ENCODE data around the gene PADI3.

The PADI3 gene

DNA sequence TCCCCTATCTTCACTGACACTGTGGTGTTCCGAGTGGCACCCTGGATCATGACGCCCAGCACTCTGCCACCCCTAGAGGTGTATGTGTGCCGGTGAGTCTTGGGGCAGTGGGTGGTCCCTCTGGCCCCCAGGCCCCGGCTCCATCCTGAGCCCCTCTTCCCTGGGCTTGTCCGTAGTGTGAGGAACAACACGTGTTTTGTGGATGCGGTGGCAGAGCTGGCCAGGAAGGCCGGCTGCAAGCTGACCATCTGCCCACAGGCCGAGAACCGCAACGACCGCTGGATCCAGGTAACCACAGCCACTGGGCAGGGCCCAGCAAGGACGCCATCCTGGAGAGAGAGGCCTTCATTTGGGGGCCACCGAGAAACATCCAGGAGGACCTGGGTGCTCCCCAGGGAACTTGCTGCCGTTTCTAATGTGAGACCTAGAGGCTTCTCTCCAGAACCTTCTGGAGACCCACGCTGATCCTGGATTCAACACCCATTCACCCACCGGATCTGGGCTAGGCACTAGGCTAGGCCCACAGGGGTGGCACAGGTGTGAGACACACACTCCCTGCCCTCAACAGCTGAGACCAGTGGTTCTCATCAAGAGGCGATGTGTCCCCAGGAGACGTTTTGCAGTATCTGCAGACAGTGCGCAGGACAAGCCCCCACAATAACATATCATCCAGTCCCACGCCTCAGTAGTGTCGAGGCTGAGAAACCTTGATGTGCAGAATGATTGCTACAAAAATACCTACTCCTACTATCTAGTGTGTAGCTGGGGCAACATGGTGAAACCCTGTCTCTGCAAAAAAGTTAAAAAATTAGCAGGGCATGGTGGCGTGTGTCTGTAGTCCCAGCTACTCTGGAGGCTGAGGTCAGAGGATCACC is 22.2 kb downstream of the PADI3 start:
- ChIA-PET CTCF (interaction anchor here (0.7 kb wide), 1 partner anchor 17 kb away, joined by 5 read pairs; no protein-coding TSS in a partner anchor), POLR2A (no interaction called here)
- TF ChIP-seq, protein P1, sequence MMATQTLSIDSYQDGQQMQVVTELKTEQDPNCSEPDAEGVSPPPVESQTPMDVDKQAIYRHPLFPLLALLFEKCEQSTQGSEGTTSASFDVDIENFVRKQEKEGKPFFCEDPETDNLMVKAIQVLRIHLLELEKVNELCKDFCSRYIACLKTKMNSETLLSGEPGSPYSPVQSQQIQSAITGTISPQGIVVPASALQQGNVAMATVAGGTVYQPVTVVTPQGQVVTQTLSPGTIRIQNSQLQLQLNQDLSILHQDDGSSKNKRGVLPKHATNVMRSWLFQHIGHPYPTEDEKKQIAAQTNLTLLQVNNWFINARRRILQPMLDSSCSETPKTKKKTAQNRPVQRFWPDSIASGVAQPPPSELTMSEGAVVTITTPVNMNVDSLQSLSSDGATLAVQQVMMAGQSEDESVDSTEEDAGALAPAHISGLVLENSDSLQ (IDR thresholded peaks at IDR 0.05): no peak
- TF ChIP-seq ZNF384 (IDR thresholded peaks at IDR 0.05): no peak
- TF ChIP-seq HDGF (IDR thresholded peaks at IDR 0.05; ENCODE audit: borderline replicate concordance): no peak
- TF ChIP-seq LEF1 (IDR thresholded peaks at IDR 0.05; ENCODE audit: borderline replicate concordance): no peak
- TF ChIP-seq L3MBTL2 (conservative IDR thresholded peaks at IDR 0.05): no peak
- no peak for TF ChIP-seq FOXK2 (IDR thresholded peaks at IDR 0.05)
- no peak for TF ChIP-seq FOXA1 (IDR thresholded peaks at IDR 0.05)
- no peak for TF ChIP-seq NFRKB (IDR thresholded peaks at IDR 0.05)
- no peak for TF ChIP-seq ELF4 (IDR thresholded peaks at IDR 0.05)
- no peak for TF ChIP-seq TARDBP (IDR thresholded peaks at IDR 0.05)
- no peak for TF ChIP-seq SUZ12 (IDR thresholded peaks at IDR 0.05)
- TF ChIP-seq FOXM1 (IDR thresholded peaks at IDR 0.05; ENCODE audit: borderline replicate concordance): no peak
- TF ChIP-seq BHLHE40 (IDR thresholded peaks at IDR 0.05; ENCODE audit: borderline replicate concordance): no peak
- no peak for DNase-seq (ENCODE audit: extremely low spot score)

DNA sequence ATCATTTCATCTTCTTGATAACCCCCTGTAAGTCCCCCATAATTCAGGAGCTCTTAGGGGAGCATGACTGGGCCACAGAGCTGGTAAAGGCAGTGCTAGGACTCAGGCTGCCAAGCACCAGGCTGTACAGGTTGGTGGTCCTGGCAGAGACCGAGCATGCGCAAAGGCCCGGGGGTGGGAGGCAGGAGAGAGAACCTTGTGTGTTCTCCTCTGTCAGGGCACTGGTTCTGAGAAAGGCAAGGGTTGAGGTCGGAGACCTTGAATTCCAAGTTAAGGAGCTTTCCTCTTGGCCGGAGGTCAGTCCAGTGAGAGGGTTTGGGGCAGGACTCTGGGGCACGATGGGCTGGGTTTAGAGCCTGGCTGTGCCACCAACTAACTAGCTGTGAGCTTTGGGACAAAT is 23.2 kb downstream of the PADI3 start:
- POLR2A ChIA-PET: no interaction called here
- TF ChIP-seq TARDBP (IDR thresholded peaks at IDR 0.05) (no peak), BHLHE40 (IDR thresholded peaks at IDR 0.05; ENCODE audit: borderline replicate concordance) (no peak), SP1 (IDR thresholded peaks at IDR 0.05) (no peak), NFRKB (IDR thresholded peaks at IDR 0.05) (no peak), FOXM1 (IDR thresholded peaks at IDR 0.05; ENCODE audit: borderline replicate concordance) (no peak), L3MBTL2 (conservative IDR thresholded peaks at IDR 0.05) (no peak), ZNF384 (IDR thresholded peaks at IDR 0.05) (no peak), ELF4 (IDR thresholded peaks at IDR 0.05) (no peak), HDGF (IDR thresholded peaks at IDR 0.05; ENCODE audit: borderline replicate concordance) (no peak), ARNT (IDR thresholded peaks at IDR 0.05) (no peak), LEF1 (IDR thresholded peaks at IDR 0.05; ENCODE audit: borderline replicate concordance) (no peak), FOXA1 (IDR thresholded peaks at IDR 0.05) (no peak), FOXK2 (IDR thresholded peaks at IDR 0.05) (no peak), SUZ12 (IDR thresholded peaks at IDR 0.05) (no peak), CTBP1 (IDR thresholded peaks at IDR 0.05; ENCODE audit: borderline replicate concordance) (no peak)
- TF ChIP-seq, protein P1 (IDR thresholded peaks at IDR 0.05): no peak
- CTCF ChIA-PET: interaction anchor here (0.5 kb wide), 1 partner anchor 83 kb away, joined by 3 read pairs; no protein-coding TSS in a partner anchor
- no peak for DNase-seq (ENCODE audit: extremely low spot score)

DNA sequence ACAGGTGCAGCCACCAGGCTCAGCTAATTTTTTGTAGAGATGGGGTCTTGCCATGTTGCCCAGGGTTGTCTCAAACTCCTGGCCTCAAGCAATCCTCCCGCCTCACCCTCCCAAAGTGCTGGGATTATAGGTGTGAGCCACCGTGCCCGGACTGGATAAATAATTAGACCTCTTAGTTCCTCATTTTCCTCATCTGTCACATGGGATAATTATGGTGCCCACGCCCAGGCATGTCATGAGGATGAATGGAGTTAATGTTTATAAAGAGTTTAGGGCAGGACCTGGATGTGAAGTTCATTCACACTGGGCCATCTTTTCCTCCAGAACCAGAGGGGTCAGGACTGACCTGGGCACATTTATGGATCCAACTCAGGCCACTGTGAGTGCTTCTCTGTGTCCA is 23.7 kb downstream of the PADI3 start:
- CTCF ChIA-PET: no interaction called here
- POLR2A ChIA-PET: no interaction called here

DNA sequence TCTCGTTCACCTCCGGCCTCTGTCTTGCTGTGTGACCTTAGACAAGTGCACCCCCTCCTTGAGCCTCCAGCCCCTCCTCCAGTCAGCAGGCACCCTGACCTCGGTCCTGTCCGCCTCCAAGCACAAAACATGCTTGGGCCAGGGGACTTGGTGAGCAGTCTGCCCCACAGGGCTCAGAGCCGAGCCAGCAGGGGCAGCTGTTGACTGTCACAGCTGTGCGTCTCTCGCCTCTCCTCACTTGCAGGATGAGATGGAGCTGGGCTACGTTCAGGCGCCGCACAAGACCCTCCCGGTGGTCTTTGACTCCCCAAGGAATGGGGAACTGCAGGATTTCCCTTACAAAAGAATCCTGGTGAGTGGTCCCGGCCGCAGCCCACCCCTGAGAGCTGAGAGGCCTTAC is 24.2 kb downstream of the PADI3 start:
- CTCF ChIA-PET: interaction anchor here (0.9 to 1.3 kb wide), 2 partner anchors 10 to 27 kb away, joined by 3 to 4 read pairs; no protein-coding TSS in a partner anchor

More for the DNA sequence above, 23.7 kb downstream of the PADI3 start:
- no peak for DNase-seq (ENCODE audit: extremely low spot score)
- TF ChIP-seq ARNT (IDR thresholded peaks at IDR 0.05) (no peak), SP1 (IDR thresholded peaks at IDR 0.05) (no peak), ZNF384 (IDR thresholded peaks at IDR 0.05) (no peak), LEF1 (IDR thresholded peaks at IDR 0.05; ENCODE audit: borderline replicate concordance) (no peak), FOXA1 (IDR thresholded peaks at IDR 0.05) (no peak), TARDBP (IDR thresholded peaks at IDR 0.05) (no peak), HDGF (IDR thresholded peaks at IDR 0.05; ENCODE audit: borderline replicate concordance) (no peak), SUZ12 (IDR thresholded peaks at IDR 0.05) (no peak), FOXK2 (IDR thresholded peaks at IDR 0.05) (no peak), ELF4 (IDR thresholded peaks at IDR 0.05) (no peak), NFRKB (IDR thresholded peaks at IDR 0.05) (no peak), FOXM1 (IDR thresholded peaks at IDR 0.05; ENCODE audit: borderline replicate concordance) (no peak), BHLHE40 (IDR thresholded peaks at IDR 0.05; ENCODE audit: borderline replicate concordance) (no peak), CTBP1 (IDR thresholded peaks at IDR 0.05; ENCODE audit: borderline replicate concordance) (no peak), L3MBTL2 (conservative IDR thresholded peaks at IDR 0.05) (no peak)
- TF ChIP-seq, protein P1 (IDR thresholded peaks at IDR 0.05): no peak

More for the DNA sequence above, 24.2 kb downstream of the PADI3 start:
- POLR2A ChIA-PET: no interaction called here
- TF ChIP-seq SP1 (IDR thresholded peaks at IDR 0.05) (no peak), ELF4 (IDR thresholded peaks at IDR 0.05) (no peak), L3MBTL2 (conservative IDR thresholded peaks at IDR 0.05) (no peak), ZNF384 (IDR thresholded peaks at IDR 0.05) (no peak), LEF1 (IDR thresholded peaks at IDR 0.05; ENCODE audit: borderline replicate concordance) (no peak), FOXA1 (IDR thresholded peaks at IDR 0.05) (no peak), FOXK2 (IDR thresholded peaks at IDR 0.05) (no peak)
- TF ChIP-seq, protein P1 (IDR thresholded peaks at IDR 0.05): no peak
- DNase-seq (ENCODE audit: extremely low spot score): no peak

Data from HEK293T (cell line).